Cardiac muscle cell (in vitro differentiated cells and primary cell): ENCODE results near the gene TMEM9. TPM values are rescaled to one million over a fixed set of nuclear protein-coding genes. Genes with fewer than 3 reads are reported as not detected.

Source experiments
- DNase-seq, 2 donors: peaks; one replicate each; pipeline versions ENCODE4 v3.0.0 to v3.0.0-alpha.2; 2010 to 2017; ENCODE audit warnings: low read depth in 1 of 2, low spot score in 1 of 2
- H3K27ac ChIP-seq: fragments of 200-600 bp; sonication (generic); 2 replicates; pipeline ENCODE4 v1.5.1; 2016
- H3K27me3 ChIP-seq: fragments of 200-600 bp; sonication (generic); 2 replicates; pipeline ENCODE4 v1.6.0; 2016; ENCODE audit warnings: control low read depth
- H3K36me3 ChIP-seq: fragments of 200-600 bp; sonication (generic); 2 replicates; pipeline ENCODE4 v1.5.1; 2016; ENCODE audit warnings: control low read depth
- H3K4me1 ChIP-seq: fragments of 200-600 bp; sonication (generic); 2 replicates; pipeline ENCODE4 v1.8.1; 2017; ENCODE audit warnings: low read depth, mild to moderate bottlenecking, mixed run types
- H3K4me3 ChIP-seq: fragments of 200-600 bp; sonication (generic); 2 replicates; pipeline ENCODE4 v1.5.1; 2016; ENCODE audit warnings: mild to moderate bottlenecking
- H3K9me3 ChIP-seq: fragments of 200-600 bp; sonication (generic); 2 replicates; pipeline ENCODE4 v1.5.1; 2017; ENCODE audit warnings: low read depth, mild to moderate bottlenecking, control low read depth
- polyA plus RNA-seq: library from polyadenylated mRNA; unstranded; fragments of >200 nt; fragmentation: Nextera tagmentation; extraction: Ambion mirVana; gene quantifications from 2 replicates; pipeline ENCODE4 v1.2.1, GENCODE V29; 2016
- total RNA-seq: library from RNA; depleted of rRNA; stranded (reverse); fragments of >200 nt; gene quantifications from 2 replicates; pipeline ENCODE4 v1.2.3, GENCODE V29; 2016
- TF ChIP-seq, protein P1 (sequence below): IDR thresholded peaks from 2 replicates; pipeline ENCODE4 v1.5.1; 2012; ENCODE audit warnings: low read depth, mild to moderate bottlenecking, low read length

Gene TMEM9
- total and polyA plus RNA-seq, 2 experiments from 2014 or later, result 171 to 215 TPM

DNA sequence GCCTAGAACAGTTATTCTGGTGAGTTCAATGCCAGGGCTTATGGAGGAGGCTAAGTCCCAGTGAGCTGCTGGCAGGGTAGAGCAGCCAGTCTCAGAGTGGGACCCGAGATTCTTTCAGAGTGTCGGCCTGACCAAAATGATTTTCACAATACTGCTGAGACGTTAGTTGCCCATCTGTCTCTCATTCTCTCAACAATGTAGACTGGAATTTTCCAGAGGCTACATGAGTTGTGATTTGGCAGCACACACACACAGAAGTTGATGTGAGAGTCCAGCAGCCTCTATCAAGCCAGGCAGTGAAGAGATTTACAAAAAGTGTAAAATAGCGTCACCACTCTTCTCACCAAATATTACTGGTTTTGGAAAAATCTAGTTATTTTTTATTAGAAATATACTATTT is 63.7 kb downstream of the TMEM9 start:
- peaks cover 11% of the 10 kb centered on the region for H3K4me1 ChIP-seq
- no peaks in the 10 kb centered on the region for H3K27me3 ChIP-seq
- TF ChIP-seq, protein P1, sequence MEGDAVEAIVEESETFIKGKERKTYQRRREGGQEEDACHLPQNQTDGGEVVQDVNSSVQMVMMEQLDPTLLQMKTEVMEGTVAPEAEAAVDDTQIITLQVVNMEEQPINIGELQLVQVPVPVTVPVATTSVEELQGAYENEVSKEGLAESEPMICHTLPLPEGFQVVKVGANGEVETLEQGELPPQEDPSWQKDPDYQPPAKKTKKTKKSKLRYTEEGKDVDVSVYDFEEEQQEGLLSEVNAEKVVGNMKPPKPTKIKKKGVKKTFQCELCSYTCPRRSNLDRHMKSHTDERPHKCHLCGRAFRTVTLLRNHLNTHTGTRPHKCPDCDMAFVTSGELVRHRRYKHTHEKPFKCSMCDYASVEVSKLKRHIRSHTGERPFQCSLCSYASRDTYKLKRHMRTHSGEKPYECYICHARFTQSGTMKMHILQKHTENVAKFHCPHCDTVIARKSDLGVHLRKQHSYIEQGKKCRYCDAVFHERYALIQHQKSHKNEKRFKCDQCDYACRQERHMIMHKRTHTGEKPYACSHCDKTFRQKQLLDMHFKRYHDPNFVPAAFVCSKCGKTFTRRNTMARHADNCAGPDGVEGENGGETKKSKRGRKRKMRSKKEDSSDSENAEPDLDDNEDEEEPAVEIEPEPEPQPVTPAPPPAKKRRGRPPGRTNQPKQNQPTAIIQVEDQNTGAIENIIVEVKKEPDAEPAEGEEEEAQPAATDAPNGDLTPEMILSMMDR, result no peak
- H3K27ac ChIP-seq, result no peak overlapping the region
- no peaks in the 10 kb centered on the region for H3K9me3 ChIP-seq
- H3K36me3 ChIP-seq, result no peaks in the 10 kb centered on the region
- no peak for DNase-seq
- no peak overlapping the region for H3K4me3 ChIP-seq

DNA sequence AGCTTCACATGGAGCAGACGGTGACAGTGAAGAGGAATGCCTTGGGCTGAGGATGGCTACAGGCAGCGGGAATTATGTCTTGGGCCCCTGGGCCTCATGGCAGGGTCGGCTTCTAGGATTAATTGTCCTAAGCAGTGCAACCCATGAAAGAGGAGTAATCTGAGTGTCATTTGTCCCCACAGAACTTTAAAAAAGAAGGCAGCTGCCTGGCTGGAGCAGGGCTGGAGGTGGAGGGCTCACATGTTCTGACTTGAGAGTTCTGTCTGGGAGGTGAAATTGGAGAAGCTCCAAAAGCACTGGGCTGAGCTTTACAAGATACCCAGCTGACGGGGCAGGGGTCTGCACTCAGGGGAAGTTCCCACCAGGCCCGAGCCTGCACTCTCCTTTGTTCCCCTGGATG is 64.7 kb downstream of the TMEM9 start:
- Histone ChIP-seq H3K9me3 (no peaks in the 10 kb centered on the region), H3K4me3 (no peak overlapping the region), H3K36me3 (no peaks in the 10 kb centered on the region), H3K4me1 (peaks cover 5% of the 10 kb centered on the region), H3K27ac (no peak overlapping the region), H3K27me3 (no peaks in the 10 kb centered on the region)
- TF ChIP-seq, protein P1, result no peak
- peak in 1 of 2 donors; percentile 41 for DNase-seq

DNA sequence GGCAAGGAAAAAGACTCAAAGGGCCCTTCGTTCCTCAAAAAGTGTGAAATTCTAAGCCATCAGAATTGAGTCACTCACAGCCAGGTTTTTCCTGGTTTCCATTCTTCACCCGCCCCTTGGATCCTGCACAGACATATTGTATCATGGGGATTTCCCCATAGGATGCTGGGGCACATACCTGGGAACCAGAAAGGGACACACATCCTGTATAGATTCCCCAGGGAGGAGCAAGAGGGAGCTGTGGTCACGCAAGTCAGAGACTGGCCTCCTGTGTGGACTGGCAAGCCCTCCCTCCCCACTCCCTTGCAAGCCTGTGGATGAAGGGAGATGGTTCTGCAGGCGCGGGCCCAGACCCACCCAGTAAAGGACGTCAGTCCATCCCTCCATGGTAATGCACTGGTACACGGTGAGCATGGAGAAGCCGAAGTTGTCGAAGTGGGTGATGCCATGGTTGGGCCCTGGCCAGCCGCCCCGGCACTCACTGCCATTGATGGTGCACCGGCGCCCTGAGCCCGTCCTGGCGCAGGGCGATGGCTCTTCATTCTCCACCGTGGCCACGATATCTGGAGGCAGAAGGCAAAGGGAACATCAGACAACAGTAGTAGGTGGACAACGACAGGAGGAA is 65.3 kb downstream of the TMEM9 start:
- Histone ChIP-seq H3K4me1 (peaks cover 4% of the 10 kb centered on the region), H3K4me3 (no peak overlapping the region), H3K36me3 (no peaks in the 10 kb centered on the region), H3K27me3 (no peaks in the 10 kb centered on the region), H3K27ac (no peak overlapping the region), H3K9me3 (no peaks in the 10 kb centered on the region)
- no peak for DNase-seq
- TF ChIP-seq, protein P1, result no peak

DNA sequence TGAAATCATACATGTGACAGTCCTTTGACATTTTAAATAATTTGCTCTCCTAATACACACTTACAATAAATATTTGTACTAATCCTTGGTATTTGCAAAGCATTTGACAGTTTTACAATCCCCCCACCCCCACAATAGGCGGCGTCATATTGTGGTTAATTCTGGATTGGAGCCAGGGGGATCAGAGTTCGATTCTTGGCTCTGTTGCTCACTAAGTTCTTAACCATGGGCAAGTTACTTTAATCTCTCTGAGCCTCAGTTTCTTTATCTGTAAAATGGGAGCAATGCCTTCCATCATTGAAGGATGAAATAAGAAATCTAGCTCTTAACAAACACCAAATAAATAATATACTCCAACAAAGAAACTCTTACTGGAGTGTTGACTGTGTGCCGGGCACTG is 65.9 kb downstream of the TMEM9 start:
- TF ChIP-seq, protein P1, result no peak

DNA sequence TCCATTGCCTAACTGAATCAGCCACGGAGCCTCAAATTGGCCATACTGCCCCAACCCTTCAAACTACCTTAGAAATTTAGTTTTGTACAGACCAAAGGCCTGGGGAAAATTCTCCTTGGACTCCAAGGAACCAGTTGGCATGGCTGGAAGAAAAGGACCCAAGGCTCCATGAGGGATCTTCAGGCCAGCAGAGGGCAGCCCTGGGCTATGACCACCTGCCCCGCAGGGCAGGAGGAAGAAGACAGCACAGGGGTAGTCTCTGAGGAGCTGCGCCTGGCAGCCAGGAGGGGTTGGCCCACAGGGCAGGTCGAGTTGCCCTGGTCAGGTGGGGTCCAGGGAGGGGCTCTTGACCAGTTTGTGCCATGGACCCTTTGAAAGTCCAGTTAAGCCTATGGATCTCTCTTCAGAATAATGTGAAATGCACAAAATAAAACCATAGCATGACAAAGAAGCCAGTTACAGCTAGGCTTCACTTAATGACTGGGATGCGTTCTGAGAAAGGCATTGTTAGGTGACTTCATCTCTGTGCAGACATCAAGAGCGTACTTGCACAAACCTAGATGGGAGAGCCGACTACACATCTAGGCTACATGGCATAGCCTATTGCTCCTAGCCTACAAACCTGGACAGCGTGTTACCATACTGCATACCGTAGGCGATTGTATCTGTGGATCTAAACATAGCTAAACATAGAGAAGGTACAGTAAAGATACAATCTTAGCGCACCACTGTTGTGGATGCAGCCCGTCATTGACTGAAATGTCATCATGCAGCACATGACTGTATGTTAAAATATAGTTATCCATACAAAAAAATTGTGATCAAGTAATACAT is 68.2 kb downstream of the TMEM9 start:
- TF ChIP-seq, protein P1, result peak; percentile 81
- no peaks in the 10 kb centered on the region for H3K36me3 ChIP-seq
- H3K4me1 ChIP-seq, result peaks cover 4% of the 10 kb centered on the region
- no peak overlapping the region for H3K27ac ChIP-seq
- no peaks in the 10 kb centered on the region for H3K9me3 ChIP-seq
- no peaks in the 10 kb centered on the region for H3K27me3 ChIP-seq
- no peak overlapping the region for H3K4me3 ChIP-seq
- DNase-seq, result peak; percentile 62 to 70

More for the DNA sequence above, 65.9 kb downstream of the TMEM9 start:
- Histone ChIP-seq H3K4me3 (no peak overlapping the region), H3K27ac (no peak overlapping the region), H3K36me3 (no peaks in the 10 kb centered on the region), H3K27me3 (no peaks in the 10 kb centered on the region), H3K9me3 (no peaks in the 10 kb centered on the region), H3K4me1 (peaks cover 4% of the 10 kb centered on the region)
- DNase-seq, result no peak

Other genes with a start within 250 kb of the TMEM9 start
- 2.4 and 3.5 TPM in 2 replicates for gene KIF21B, start 130.8 kb downstream of the TMEM9 start, total RNA-seq
- 0.29 and 1.1 TPM in 2 replicates for gene KIF21B, start 130.8 kb downstream of the TMEM9 start, polyA plus RNA-seq
- 0.30 and 0.35 TPM in 2 replicates for gene CACNA1S, start 42.0 kb downstream of the TMEM9 start, total RNA-seq
- 0.12 TPM in 1 of 2 replicates, not detected in the other for gene CACNA1S, start 42.0 kb downstream of the TMEM9 start, polyA plus RNA-seq
- 0.18 and 0.88 TPM in 2 replicates for gene ASCL5, start 27.3 kb downstream of the TMEM9 start, total RNA-seq
- gene ASCL5, start 27.3 kb downstream of the TMEM9 start, polyA plus RNA-seq, result 0.16 TPM in 1 of 2 replicates, not detected in the other
- gene IGFN1, start 36.4 kb upstream of the TMEM9 start, total RNA-seq, result 0.32 TPM in 1 of 2 replicates, not detected in the other
- gene IGFN1, start 36.4 kb upstream of the TMEM9 start, polyA plus RNA-seq, result not detected in 2 replicates
- gene PKP1, start 129.0 kb upstream of the TMEM9 start, total RNA-seq, result 0.03 and 0.04 TPM in 2 replicates
- not detected in 2 replicates for gene PKP1, start 129.0 kb upstream of the TMEM9 start, polyA plus RNA-seq
- gene TNNT2, start 223.2 kb upstream of the TMEM9 start, total RNA-seq, result 4,623 and 7,232 TPM in 2 replicates
- 7,307 and 9,291 TPM in 2 replicates for gene TNNT2, start 223.2 kb upstream of the TMEM9 start, polyA plus RNA-seq
- 8.4 and 12.6 TPM in 2 replicates for gene LAD1, start 244.8 kb upstream of the TMEM9 start, total RNA-seq
- 8.2 and 9.5 TPM in 2 replicates for gene LAD1, start 244.8 kb upstream of the TMEM9 start, polyA plus RNA-seq